Activated CD8-positive, alpha-beta T cell treated with anti-CD3 and anti-CD28 coated beads for 36 hours (primary cell): ENCODE measurements around the gene PTPRCAP. TPM values are rescaled to one million over a fixed set of nuclear protein-coding genes. Genes with fewer than 3 reads are reported as not detected.
A peak's percentile ranks its signal among the peaks of the same experiment; 100 is the strongest.

Experiments used
- ATAC-seq: fragments of 200-7000 bp; cut with Tn5 transposase; one replicate; pipeline ENCODE4 v1.10.0; 2021; ENCODE audit warnings: mild to moderate bottlenecking, moderate library complexity
- CTCF ChIA-PET: fragments of 350-600 bp; sonication (Branson Sonifier 250); formaldehyde crosslinking; loops from one replicate; lab custom pipeline; 2021; ENCODE audit warnings: antibody characterized with exemption; lab: Charles Lee
- POLR2A ChIA-PET: fragments of 350-600 bp; sonication (Branson Sonifier 250); formaldehyde crosslinking; loops from one replicate; lab custom pipeline; 2021; ENCODE audit warnings: antibody characterized with exemption; lab: Charles Lee
- DNase-seq: peaks from one replicate; pipeline ENCODE4 v3.0.0-alpha.2; 2020
- H3K27ac Mint-ChIP-seq: one replicate; pipeline ENCODE4 v1.8.0; 2021; ENCODE audit warnings: mild to moderate bottlenecking, mixed read lengths
- H3K27me3 Mint-ChIP-seq: one replicate; pipeline ENCODE4 v1.8.0; 2021; ENCODE audit warnings: mixed read lengths
- H3K36me3 Mint-ChIP-seq: one replicate; pipeline ENCODE4 v1.8.0; 2021; ENCODE audit warnings: low read depth, mixed read lengths
- H3K4me1 Mint-ChIP-seq: one replicate; pipeline ENCODE4 v1.8.0; 2021; ENCODE audit warnings: low read depth, mixed read lengths
- H3K4me3 Mint-ChIP-seq: one replicate; pipeline ENCODE4 v1.8.0; 2021; ENCODE audit warnings: mild to moderate bottlenecking, moderate library complexity, mixed read lengths
- H3K9me3 Mint-ChIP-seq: one replicate; pipeline ENCODE4 v1.8.0; 2021; ENCODE audit warnings: mixed read lengths
- intact Hi-C: fragments of 100-400 bp; cut with micrococcal nuclease; formaldehyde crosslinking; loops from one replicate; pipeline ENCODE4 v1.10.0; 2022
- total RNA-seq, 2 experiments: library from RNA; stranded (reverse); gene quantifications; one replicate each; pipeline ENCODE4 v1.2.3, GENCODE V29; 2021
- TF ChIP-seq, protein P1 (sequence below): fragments of 200-600 bp; IDR thresholded peaks from one replicate; pipeline ENCODE4 v1.8.0; 2022; ENCODE audit warnings: antibody characterized with exemption, mild to moderate bottlenecking

Gene PTPRCAP
- total RNA-seq, 2 experiments from 2014 or later = 107 to 114 TPM

DNA sequence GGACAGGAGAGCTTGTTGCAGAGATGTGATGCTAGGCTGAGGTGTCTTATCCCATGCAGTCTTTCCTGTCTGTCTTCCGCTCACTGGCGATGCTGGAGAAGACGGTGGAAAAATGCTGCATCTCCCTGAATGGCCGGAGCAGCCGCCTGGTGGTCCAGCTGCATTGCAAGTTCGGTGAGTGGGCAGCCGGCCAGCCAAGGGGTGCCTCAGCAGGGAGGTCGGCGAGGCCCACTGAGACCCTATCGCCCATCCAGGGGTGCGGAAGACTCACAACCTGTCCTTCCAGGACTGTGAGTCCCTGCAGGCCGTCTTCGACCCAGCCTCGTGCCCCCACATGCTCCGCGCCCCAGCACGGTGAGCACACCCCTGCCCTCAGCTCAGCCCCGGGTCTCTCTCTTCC is 44.0 kb downstream of the PTPRCAP start:
- H3K36me3 Mint-ChIP-seq = peaks cover 24% of the 10 kb centered on the region
- CTCF ChIA-PET = interaction anchor here (6.1 kb wide), 1 partner anchor 11 kb away, joined by 36 read pairs; no protein-coding TSS in a partner anchor
- peak overlapping the region; percentile 92 for H3K4me3 Mint-ChIP-seq
- TF ChIP-seq, protein P1, sequence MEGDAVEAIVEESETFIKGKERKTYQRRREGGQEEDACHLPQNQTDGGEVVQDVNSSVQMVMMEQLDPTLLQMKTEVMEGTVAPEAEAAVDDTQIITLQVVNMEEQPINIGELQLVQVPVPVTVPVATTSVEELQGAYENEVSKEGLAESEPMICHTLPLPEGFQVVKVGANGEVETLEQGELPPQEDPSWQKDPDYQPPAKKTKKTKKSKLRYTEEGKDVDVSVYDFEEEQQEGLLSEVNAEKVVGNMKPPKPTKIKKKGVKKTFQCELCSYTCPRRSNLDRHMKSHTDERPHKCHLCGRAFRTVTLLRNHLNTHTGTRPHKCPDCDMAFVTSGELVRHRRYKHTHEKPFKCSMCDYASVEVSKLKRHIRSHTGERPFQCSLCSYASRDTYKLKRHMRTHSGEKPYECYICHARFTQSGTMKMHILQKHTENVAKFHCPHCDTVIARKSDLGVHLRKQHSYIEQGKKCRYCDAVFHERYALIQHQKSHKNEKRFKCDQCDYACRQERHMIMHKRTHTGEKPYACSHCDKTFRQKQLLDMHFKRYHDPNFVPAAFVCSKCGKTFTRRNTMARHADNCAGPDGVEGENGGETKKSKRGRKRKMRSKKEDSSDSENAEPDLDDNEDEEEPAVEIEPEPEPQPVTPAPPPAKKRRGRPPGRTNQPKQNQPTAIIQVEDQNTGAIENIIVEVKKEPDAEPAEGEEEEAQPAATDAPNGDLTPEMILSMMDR = no peak
- H3K9me3 Mint-ChIP-seq = no peaks in the 10 kb centered on the region
- H3K4me1 Mint-ChIP-seq = peaks cover 46% of the 10 kb centered on the region
- intact Hi-C loops = no loop called here
- H3K27ac Mint-ChIP-seq = peak overlapping the region; percentile 35
- no peak for DNase-seq
- POLR2A ChIA-PET = interaction anchor here (1.3 to 7.9 kb wide), 6 partner anchors 8 to 44 kb away, joined by 5 to 40 read pairs (median 16); partner anchors contain the start of genes POLD4, PPP1CA, PTPRCAP and RPS6KB2
- no peak for ATAC-seq
- no peaks in the 10 kb centered on the region for H3K27me3 Mint-ChIP-seq

DNA sequence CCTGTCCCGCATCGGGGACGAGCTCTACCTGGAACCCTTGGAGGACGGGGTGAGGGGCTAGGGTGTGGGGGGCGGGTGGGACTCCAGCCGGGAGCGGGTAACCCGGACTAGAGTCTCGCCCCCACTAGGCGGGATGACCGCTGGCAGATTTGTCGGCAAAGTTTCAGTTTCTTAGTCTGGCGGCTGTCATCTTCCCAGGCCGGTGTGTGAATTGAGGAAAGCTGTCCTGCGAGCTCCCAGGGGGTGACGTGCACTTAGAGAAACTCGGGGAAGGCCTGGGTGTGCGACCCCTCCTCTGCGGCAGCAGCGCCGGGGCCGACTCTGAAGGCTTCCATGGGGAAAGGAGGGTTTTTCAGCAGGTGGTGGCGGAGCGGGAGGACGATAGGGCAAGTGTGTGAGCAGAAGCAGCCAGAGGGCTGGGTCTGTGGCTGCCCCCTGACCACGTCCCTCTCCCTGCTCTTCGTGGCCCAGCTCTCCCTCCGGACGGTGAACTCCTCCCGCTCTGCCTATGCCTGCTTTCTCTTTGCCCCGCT is 45.2 kb downstream of the PTPRCAP start:
- peak overlapping the region; percentile 92 for H3K4me3 Mint-ChIP-seq
- intact Hi-C loops = no loop called here
- H3K36me3 Mint-ChIP-seq = peaks cover 15% of the 10 kb centered on the region
- peak; percentile 29 for DNase-seq
- CTCF ChIA-PET = interaction anchor here (0.8 to 6.1 kb wide), 12 partner anchors 8 to 152 kb away, joined by 3 to 36 read pairs (median 4); partner anchors contain the start of genes PPP1CA and TMEM134
- H3K9me3 Mint-ChIP-seq = no peaks in the 10 kb centered on the region
- TF ChIP-seq, protein P1 = no peak
- POLR2A ChIA-PET = interaction anchor here (0.6 to 4.4 kb wide), 18 partner anchors 10 to 153 kb away, joined by 3 to 40 read pairs (median 6); partner anchors contain the start of genes ANKRD13D, POLD4, PPP1CA and PTPRCAP
- peak overlapping the region; percentile 68 for H3K27ac Mint-ChIP-seq
- ATAC-seq = no peak
- no peaks in the 10 kb centered on the region for H3K27me3 Mint-ChIP-seq
- peaks cover 35% of the 10 kb centered on the region for H3K4me1 Mint-ChIP-seq

DNA sequence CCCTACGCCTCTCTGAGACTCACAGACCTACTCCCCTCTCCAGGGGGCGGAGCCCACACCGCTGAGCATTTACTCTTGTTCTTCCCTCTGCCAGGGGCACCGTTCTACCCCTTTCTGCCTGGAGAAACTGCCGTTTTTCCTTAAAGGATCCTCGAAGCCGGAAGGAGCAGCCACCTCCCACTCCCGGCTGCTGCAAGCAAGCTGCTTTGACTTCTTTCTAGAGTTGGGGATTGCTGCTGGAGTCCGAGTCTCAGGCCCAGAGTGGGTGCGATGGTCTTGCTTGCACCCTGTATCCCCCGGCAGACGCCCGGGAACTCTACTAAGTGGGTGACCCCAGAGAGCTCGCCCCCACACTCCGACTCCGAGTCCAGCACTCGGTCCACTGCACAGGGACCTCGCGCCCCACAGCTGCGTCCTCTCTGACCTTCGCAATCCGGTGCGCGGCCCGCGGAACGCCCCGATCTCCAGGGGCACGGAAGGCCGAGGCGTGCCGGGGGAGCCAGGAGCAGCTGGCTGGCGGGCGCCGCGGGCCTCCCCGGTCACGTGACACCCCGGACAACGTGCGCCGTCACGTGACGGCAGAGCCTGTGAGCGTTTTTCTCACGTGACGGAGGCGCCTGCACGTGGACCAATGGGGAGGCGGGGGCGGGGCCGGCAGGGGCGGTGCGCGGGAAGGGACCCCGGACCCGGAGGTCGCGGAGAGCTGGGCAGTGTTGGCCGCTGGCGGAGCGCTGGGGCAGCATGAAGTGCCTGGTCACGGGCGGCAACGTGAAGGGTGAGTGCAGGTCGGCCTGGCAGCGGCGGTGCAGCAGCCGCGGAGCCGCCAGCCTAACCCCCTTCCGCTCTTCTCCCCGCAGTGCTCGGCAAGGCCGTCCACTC is 45.9 kb downstream of the PTPRCAP start, which contains the start of gene RAD9A:
TSS of gene RAD9A (plus strand) at position 683 of the 879 bp plus-strand sequence. CDS start at position 742, 59 bp downstream.
- TF ChIP-seq, protein P1 = no peak
- ATAC-seq (peak; percentile 77), DNase-seq (peak; percentile 96)
- CTCF ChIA-PET = interaction anchor here (0.8 to 6.1 kb wide), 16 partner anchors 9 to 214 kb away, joined by 3 to 36 read pairs (median 4); partner anchors contain the start of genes PPP1CA and TMEM134
- peak within 1 kb of the TSS; percentile 92 for H3K4me3 Mint-ChIP-seq
- H3K36me3 Mint-ChIP-seq = peaks cover 10% of the 10 kb centered on the region
- no peaks in the 10 kb centered on the region for H3K9me3 Mint-ChIP-seq
- intact Hi-C loops = no loop called here
- H3K4me1 Mint-ChIP-seq = peaks cover 30% of the 10 kb centered on the region
- H3K27ac Mint-ChIP-seq = peak within 1 kb of the TSS; percentile 77
- H3K27me3 Mint-ChIP-seq = no peaks in the 10 kb centered on the region
- POLR2A ChIA-PET = interaction anchor here (0.6 to 4.4 kb wide), 19 partner anchors 10 to 152 kb away, joined by 3 to 40 read pairs (median 4); partner anchors contain the start of genes ANKRD13D, POLD4, PPP1CA and PTPRCAP

DNA sequence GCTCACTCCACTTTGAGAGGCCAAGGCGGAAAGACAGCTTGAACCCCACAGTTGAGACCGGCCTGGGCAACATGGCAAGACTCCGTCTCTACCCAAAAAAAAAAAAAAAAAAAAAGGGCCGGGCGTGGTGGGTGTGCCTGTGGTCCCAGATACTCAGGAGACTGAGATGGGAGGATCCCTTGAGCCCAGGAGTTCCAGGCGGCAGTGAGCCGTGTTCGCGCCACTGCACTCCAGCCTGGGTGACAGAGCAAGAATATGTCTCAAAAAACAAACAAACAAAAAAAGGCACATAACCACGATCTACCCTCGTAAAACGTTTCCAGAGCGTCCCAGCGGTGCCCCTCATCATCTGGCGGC is 46.6 kb downstream of the PTPRCAP start:
- no peaks in the 10 kb centered on the region for H3K9me3 Mint-ChIP-seq
- ATAC-seq = no peak
- TF ChIP-seq, protein P1 = no peak
- H3K4me1 Mint-ChIP-seq = peaks cover 26% of the 10 kb centered on the region
- no peaks in the 10 kb centered on the region for H3K27me3 Mint-ChIP-seq
- CTCF ChIA-PET = interaction anchor here (1.0 to 6.1 kb wide), 11 partner anchors 9 to 215 kb away, joined by 3 to 36 read pairs (median 4); partner anchors contain the start of gene PPP1CA
- intact Hi-C loops = no loop called here
- peak overlapping the region; percentile 77 for H3K27ac Mint-ChIP-seq
- H3K4me3 Mint-ChIP-seq = peak overlapping the region; percentile 92
- peaks cover 10% of the 10 kb centered on the region for H3K36me3 Mint-ChIP-seq
- no peak for DNase-seq
- POLR2A ChIA-PET = interaction anchor here (1.2 to 4.4 kb wide), 10 partner anchors 11 to 151 kb away, joined by 3 to 40 read pairs (median 6); partner anchors contain the start of genes ANKRD13D, POLD4, PPP1CA and RPS6KB2
